GM12801 (cell line): Measurements from ENCODE around the gene TXNDC11.

Experiments used
- TF ChIP-seq, protein P1 (sequence below): IDR thresholded peaks from one replicate; pipeline ENCODE4 v1.5.1; 2011; ENCODE audit warnings: control low read depth; ENCODE audit not compliant: insufficient read length; ENCODE audit errors: extremely low read depth

TXNDC11 gene

DNA sequence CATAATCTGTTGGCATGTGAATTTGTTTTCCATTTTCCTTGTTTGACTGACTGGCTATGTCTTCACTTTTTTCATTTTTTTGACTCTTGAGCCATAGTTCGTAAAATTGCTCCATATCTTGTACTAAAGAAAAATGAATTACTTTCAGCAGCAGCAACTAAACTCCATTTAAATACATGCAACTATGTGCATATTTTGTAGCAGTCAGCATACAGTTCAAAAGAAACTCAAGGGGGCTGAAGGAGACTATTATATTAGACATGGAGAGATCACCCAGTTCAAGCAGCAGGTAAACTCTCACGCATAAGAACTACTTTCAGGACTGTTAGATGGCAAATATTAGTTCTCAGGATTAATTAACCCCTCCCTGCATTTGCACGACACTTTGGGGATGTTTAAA, 13.6 kb upstream of the TXNDC11 start:
- TF ChIP-seq, protein P1, sequence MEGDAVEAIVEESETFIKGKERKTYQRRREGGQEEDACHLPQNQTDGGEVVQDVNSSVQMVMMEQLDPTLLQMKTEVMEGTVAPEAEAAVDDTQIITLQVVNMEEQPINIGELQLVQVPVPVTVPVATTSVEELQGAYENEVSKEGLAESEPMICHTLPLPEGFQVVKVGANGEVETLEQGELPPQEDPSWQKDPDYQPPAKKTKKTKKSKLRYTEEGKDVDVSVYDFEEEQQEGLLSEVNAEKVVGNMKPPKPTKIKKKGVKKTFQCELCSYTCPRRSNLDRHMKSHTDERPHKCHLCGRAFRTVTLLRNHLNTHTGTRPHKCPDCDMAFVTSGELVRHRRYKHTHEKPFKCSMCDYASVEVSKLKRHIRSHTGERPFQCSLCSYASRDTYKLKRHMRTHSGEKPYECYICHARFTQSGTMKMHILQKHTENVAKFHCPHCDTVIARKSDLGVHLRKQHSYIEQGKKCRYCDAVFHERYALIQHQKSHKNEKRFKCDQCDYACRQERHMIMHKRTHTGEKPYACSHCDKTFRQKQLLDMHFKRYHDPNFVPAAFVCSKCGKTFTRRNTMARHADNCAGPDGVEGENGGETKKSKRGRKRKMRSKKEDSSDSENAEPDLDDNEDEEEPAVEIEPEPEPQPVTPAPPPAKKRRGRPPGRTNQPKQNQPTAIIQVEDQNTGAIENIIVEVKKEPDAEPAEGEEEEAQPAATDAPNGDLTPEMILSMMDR: no peak

DNA sequence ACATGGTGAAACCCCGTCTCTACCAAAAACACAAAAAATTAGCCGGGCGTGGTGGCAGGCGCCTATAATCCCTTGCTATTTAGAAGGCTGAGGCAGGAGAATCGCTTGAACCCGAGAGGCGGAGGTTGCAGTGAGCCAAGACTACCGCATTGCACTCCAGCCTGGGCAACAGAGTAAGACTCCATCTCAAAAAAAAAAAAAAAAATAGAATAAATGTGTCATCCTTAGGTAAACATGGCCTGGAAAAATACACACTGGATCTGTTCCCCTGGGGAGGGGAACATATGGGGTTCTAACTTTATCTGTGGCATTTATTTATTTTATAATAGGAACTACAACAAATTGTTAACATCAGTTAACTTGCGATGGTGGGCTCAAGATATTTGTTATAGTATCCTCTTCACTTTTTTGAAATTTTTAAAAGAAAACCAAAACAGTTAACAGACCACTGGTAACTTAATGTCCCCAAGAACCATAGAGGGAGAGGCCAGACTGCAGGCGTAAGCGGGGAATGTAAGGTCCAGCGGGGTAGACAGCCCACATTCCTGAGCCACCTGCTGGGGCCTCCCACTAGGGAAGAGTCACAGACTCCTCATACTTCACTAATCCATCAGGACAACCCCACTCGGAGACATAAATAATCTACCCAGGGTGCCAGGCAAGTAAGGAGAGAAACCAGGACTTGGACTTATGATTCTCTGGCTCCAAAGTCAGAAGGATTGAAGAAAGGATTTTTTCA, 12.5 kb upstream of the TXNDC11 start:
- TF ChIP-seq, protein P1: no peak

DNA sequence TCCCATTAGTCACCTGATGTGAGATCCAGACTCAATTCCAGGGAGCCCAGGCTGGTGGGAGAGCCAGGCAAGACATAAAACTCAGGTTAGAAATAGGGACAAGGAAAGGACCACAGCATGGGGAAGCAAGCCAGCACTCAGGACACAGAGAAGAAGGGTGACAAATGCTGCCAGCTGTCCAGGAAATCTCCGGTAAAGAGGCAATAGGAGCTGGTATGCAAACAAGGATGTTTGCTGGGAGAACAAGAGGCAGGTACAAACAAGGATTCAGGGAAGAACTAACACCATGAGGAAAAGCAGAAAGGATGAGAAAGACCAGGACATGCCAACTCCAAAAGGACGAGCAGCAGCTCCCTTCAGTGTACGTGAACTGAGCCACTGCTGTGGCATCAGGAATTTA, 10.2 kb upstream of the TXNDC11 start:
- TF ChIP-seq, protein P1: no peak

DNA sequence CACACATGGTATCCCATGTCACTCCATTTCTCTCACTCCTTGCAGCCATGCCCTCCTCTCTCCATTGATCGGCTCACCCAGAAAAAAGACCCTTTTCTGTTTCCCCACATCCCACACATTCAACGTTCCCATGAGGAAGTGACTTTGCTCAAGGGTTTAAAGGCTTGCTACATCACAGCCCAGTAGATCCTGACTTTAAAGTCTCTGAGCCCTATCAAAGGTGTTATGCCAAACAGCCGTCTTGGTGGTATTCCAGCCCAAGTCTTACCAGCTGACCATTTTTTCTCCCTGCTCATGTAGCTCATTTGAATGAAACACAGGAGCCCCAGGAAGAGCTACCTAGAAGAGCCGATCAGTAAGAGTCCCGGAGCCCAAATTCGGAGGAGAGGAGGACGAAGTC, 7.4 kb upstream of the TXNDC11 start:
- TF ChIP-seq, protein P1: no peak

DNA sequence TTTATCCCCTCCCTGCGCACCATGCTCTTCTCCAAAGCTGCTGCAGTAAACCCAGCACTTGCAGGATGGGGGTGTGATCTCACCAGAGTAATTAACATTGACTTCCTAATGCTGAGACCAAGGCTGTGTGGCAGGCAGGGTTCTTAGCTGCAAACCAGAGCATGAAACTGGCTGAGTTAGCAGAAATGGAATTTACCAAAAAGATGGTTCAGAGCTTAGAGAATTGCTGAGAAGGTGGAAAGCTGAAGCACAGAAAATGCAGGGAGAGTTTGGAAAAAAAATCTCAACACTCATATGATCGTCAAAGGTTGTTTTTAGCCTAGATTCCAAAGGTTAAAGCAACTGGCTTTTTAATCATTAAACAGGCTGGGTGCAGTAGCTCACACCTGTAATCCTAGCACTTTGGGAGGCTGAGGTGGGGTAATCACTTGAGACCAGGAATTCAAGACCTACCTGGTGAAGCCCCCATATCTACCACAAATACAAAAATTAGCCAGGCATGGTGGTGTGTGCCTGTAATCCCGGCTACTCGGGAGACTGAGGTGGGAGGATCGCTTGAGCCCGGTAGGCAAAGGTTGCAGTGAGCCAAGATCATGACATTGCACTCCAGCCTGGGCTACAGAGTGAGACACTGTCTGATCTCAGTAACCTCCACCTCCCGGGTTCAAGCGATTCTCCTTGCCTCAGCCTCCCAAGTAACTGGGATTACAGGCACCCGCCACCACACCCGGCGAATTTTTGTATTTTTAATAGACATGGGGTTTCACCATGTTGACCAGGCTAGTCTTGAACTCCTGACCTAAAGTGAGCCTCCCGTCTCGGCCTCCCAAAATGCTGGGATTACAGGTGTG, 6.0 kb upstream of the TXNDC11 start:
- TF ChIP-seq, protein P1: no peak

DNA sequence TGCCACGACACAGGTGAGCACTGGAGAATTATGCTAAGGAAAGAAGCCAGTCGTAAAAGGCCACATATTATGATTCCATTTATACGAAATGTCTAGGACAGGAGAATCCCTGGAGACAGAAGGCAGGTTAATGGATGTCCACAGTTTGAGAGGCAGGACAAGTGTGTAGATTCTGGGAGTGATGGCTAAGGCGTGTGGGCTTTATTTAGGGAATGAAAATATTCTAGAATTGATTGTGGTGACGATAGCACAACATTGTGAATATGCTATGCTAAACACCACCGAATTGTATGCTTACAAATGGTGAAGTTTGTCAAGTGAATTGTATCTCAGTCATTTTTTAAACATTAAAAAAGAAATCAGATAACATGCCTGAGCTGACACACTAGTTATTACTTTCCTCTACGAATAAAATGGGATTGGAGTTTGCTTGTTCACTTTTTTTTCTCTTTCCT, 5.3 kb upstream of the TXNDC11 start:
- TF ChIP-seq, protein P1: no peak

DNA sequence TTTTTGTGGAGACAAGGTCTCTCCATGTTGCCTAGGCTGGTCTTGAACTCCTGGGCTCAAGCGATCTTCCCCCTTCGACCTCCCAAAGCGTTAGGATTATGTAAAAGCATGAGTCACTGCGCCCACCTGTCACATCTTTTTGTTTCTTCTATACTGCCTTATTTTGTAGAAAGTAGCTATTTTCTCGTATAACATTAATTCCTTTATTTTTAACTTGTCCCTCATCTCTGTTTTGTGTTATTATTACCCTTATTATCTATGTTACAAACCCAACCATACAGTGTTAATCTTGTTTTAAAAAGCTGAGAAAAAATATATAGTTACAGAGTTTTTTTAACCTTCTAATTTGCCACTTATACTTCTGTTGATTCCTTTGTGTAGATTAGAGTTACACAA, 1.4 kb upstream of the TXNDC11 start:
- TF ChIP-seq, protein P1: no peak
